ENCODE results near the gene OR12D2.
A peak's percentile ranks its signal among the peaks of the same experiment; 100 is the strongest.
"Not testable (repeated sequence)": the region's sequence is repeated elsewhere in the genome, so short reads cannot be mapped to it uniquely, and the experiment has no call there.

The OR12D2 gene

GRCh38 chr6:29395331-29395730 lies at the start of gene OR12D2:
OR12D2 (plus strand) TSS chr6:29395631; CDS start chr6:29396700, 1,069 bp downstream.
- DNase-seq, result no peak

DNA sequence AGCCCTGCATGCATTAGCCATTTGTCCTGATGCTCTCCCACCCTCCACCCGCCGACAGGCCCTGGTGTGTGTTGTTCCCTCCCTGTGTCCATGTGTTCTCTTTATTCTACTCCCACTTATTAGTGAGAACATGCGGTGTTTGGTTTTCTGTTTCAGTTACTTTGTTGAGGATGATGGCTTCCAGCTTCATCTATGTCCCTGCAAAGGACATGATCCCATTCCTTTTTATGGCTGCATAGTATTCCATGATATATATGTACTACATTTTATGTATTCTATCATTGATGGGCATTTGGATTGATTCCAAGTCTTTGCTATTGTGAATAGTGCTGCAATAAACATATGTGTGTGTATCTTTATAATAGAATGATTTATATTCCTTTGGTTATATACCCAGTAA lies 46.1 kb upstream of the OR12D2 start:
- not testable (repeated sequence) for DNase-seq

- DNase-seq, result no peak
These were observed 40.5 kb upstream of the OR12D2 start for GRCh38 chr6:29354980-29355379.

DNA sequence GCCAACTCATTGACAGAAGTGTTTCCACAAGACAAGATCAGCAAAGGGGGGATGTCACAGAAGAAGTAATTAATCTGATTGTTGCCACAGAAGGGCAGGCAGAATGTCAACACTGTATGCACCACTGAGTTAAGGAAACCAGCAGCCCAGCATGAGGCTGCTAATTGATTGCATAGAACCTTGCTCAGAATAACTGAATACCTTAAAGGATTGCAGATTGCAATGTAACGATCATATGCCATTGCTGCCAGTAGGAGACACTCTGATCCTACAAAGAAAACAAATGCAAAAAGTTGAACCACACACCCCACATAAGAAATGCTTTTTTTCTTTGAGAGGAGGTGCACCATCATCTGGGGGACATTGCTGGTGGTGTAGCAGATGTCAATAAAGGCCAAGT lies 39.8 kb upstream of the OR12D2 start:
- no peak for DNase-seq

- DNase-seq, result no peak
These were observed 26.7 kb upstream of the OR12D2 start, which contains the start of gene OR5V1 for GRCh38 chr6:29368765-29369164. OR5V1 (minus strand) TSS chr6:29368865; CDS start chr6:29356195, 12,670 bp downstream.

- no peak for DNase-seq
These were observed 20.2 kb upstream of the OR12D2 start, which contains the start of gene OR12D3 for GRCh38 chr6:29375191-29375590. OR12D3 (minus strand) TSS chr6:29375291; CDS start chr6:29375287, 4 bp downstream.

- no peak for DNase-seq
These were observed 19.4 kb upstream of the OR12D2 start for GRCh38 chr6:29376003-29376402.

DNA sequence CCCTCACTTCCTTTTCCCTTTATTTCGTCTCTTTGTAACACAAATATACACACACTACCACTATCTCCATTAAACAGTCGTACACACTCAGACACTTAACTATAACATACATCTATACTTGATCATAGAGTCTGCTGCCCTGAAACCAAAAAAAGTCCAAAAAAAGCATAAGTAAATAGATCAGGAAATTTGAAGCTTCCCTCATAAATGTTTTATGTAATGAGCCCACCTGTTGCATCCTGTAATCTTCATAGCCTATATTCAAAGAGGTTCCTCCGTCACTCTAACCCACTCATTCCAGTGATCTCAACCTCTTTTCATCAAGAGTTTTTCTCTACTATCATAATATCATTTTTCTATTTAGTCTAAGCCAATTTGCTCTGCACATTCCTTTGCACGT lies 6.9 kb upstream of the OR12D2 start:
- no peak for DNase-seq

DNA sequence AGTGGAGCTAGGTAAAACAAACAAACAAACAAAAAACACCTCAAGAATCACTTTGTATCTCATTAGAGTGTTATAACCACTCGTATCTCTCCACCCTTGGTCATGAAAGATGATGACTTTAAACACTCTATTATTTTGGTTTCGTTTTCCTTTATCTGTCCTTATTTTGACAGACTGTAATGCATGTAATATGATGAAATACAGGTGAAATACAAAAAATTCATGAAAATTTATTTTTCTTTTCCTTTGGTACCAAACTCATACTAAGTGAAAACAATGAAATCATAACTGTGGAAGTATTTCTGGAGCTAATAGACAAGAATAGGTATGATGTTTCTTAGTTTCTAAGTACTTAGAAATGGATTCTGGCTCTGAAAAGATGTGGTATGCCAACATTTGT lies 4.1 kb downstream of the OR12D2 start:
- DNase-seq, result no peak

DNA sequence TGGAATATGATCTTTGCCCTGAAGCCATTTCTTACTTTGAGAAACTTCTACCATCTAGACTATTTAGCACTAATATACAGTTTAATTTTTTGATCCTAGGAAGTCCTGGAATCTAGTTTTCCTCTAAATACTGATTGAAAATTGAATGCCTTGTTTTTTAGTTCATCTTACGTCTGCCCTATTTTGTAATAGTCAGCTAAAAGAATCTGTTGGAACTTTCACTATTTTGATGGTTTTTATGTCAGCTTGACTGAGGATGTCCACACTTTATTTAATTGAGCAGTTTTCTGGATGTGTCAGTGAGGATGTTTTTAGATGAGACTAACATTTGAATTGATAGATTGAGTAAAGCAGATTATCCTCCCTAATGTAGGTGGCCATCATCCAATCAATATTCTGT lies 8.4 kb downstream of the OR12D2 start:
- no peak for DNase-seq

GRCh38 chr6:29414588-29414987 lies 19.2 kb downstream of the OR12D2 start, which contains the start of gene OR12D1:
OR12D1 (plus strand) TSS chr6:29414928.
- DNase-seq, result no peak

DNA sequence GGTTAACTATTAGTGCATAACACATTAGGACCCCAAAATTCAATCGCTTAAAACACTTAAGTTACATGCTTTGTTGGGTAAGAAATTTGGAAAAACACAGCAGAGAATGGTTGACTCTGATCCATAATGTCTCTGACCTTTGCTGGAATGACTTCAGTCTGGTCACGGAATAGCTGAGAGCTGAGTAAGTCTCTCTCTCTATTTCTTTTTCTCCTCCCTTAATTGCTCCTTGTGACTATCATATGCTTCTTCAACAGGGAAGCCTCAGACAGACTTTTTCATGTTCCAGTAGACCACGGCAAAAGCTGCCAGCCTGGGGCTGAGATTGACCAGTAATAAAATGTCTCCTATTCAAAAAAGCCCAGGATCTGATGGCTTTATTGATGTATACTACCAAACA lies 24.1 kb downstream of the OR12D2 start:
- no peak for DNase-seq

DNA sequence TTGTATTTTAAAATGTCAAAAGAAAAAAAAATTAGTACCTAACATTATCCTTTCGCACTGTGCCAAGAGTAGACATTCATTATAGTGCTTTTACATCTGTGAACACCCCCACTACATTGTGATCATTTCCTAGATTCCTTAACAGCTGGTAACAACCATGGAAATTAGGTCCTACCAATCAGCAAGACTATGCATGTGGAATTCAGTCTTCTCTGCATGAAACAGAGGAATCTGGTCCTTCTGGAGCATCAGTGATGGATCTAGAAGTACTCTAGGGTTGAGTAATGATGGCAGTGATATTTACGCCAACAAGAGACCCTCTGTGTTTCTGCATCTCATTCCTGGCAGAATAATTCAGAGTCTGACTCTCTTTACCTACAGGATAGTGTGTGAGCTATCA lies 28.7 kb downstream of the OR12D2 start:
- DNase-seq, result no peak

GRCh38 chr6:29424575-29424974 lies 29.1 kb downstream of the OR12D2 start:
- DNase-seq, result no peak

GRCh38 chr6:29425075-29425474 lies 29.6 kb downstream of the OR12D2 start:
- no peak for DNase-seq

DNA sequence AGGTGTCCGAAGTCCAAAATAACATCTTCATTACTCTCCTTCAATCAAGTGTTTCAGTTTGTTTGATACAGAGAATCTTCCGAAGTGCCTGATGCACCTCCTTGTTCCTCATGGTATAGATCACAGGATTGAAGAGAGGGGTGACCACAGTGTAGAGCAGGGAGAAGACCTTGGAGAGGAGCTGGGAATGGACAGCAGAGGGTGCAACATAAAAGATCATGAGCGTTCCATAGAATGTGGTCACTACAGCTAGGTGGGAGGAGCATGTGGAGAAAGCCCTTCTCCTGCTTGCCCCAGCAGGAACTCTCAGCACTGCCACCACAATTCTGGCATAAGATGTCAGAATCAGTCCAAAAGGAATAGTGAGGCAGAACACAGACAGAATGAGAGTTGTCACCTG lies 31.2 kb downstream of the OR12D2 start:
- no peak for DNase-seq

DNA sequence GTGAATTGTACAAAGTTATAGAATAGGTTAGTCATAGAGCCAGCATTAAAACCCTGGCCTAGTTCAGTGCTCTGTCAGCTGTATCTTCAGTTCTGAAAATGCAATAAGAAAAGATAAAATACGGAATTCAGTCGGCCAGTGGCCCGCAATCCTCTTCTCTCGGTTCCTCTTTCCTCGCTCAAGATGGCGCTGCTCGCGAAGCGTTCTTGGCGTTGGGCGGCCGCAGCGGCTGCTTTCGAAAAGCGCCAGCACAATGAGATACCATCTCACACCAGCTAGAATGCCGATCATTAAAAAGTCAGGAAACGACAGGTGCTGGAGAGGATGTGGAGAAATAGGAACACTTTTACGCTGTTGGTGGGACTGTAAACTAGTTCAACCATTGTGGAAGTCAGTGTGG lies 41.3 kb downstream of the OR12D2 start:
- DNase-seq, result not testable (repeated sequence)

- DNase-seq, result no peak
These were observed 43.6 kb downstream of the OR12D2 start, which contains the start of gene OR10C1 for GRCh38 chr6:29439006-29439405. OR10C1 (plus strand) TSS chr6:29439306; CDS start chr6:29440016, 710 bp downstream.

- peak; percentile 11 for DNase-seq
These were observed 47.3 kb downstream of the OR12D2 start for GRCh38 chr6:29442719-29443118.

GRCh38 chr6:29444031-29444430 lies 48.6 kb downstream of the OR12D2 start:
- DNase-seq, result not testable (repeated sequence)

Measured in MV-4-11 (cell line).